ENCODE data around the gene CRIP3.
"Not testable (repeated sequence)": the region's sequence is repeated elsewhere in the genome, so short reads cannot be mapped to it uniquely, and the experiment has no call there.

CRIP3 gene

GRCh38 chr6:43308101-43308989 is at the start of gene CRIP3:
CRIP3 (minus strand) TSS chr6:43308826; CDS start chr6:43308792, 34 bp downstream.
- peak; percentile 32 for DNase-seq (ENCODE audit: low read depth)

GRCh38 chr6:43355862-43356590 is 47.4 kb upstream of the CRIP3 start:
- no peak for DNase-seq (ENCODE audit: low read depth)

GRCh38 chr6:43351951-43352350 is 43.3 kb upstream of the CRIP3 start:
- not testable (repeated sequence) for DNase-seq (ENCODE audit: low read depth)

- no peak for DNase-seq (ENCODE audit: low read depth)
Observed at GRCh38 chr6:43347444-43347843, 38.8 kb upstream of the CRIP3 start.

- DNase-seq (ENCODE audit: low read depth), result no peak
Observed at GRCh38 chr6:43347021-43347420, 38.4 kb upstream of the CRIP3 start.

- DNase-seq (ENCODE audit: low read depth), result not testable (repeated sequence)
Observed at GRCh38 chr6:43346243-43346642, 37.6 kb upstream of the CRIP3 start.

GRCh38 chr6:43339168-43339567 is 30.5 kb upstream of the CRIP3 start:
- DNase-seq (ENCODE audit: low read depth), result no peak

- DNase-seq (ENCODE audit: low read depth), result no peak
Observed at GRCh38 chr6:43338243-43338642, 29.6 kb upstream of the CRIP3 start.

GRCh38 chr6:43336382-43336781 is 27.8 kb upstream of the CRIP3 start:
- DNase-seq (ENCODE audit: low read depth), result no peak

- DNase-seq (ENCODE audit: low read depth), result no peak
Observed at GRCh38 chr6:43335469-43335868, 26.8 kb upstream of the CRIP3 start.

GRCh38 chr6:43334466-43335095 is 26.0 kb upstream of the CRIP3 start:
- DNase-seq (ENCODE audit: low read depth), result no peak

GRCh38 chr6:43331891-43332290 is 23.3 kb upstream of the CRIP3 start:
- DNase-seq (ENCODE audit: low read depth), result no peak

GRCh38 chr6:43331470-43331869 is 22.8 kb upstream of the CRIP3 start:
- no peak for DNase-seq (ENCODE audit: low read depth)

GRCh38 chr6:43328528-43328927 is 19.9 kb upstream of the CRIP3 start:
- no peak for DNase-seq (ENCODE audit: low read depth)

- no peak for DNase-seq (ENCODE audit: low read depth)
Observed at GRCh38 chr6:43325876-43326275, 17.2 kb upstream of the CRIP3 start.

- DNase-seq (ENCODE audit: low read depth), result no peak
Observed at GRCh38 chr6:43318011-43318410, 9.4 kb upstream of the CRIP3 start.

GRCh38 chr6:43313813-43314212 is 5.2 kb upstream of the CRIP3 start:
- no peak for DNase-seq (ENCODE audit: low read depth)

- no peak for DNase-seq (ENCODE audit: low read depth)
Observed at GRCh38 chr6:43311666-43312065, 3.0 kb upstream of the CRIP3 start.

GRCh38 chr6:43310624-43311023 is 2.0 kb upstream of the CRIP3 start:
- DNase-seq (ENCODE audit: low read depth), result no peak

GRCh38 chr6:43310134-43310533 is 1.5 kb upstream of the CRIP3 start:
- DNase-seq (ENCODE audit: low read depth), result no peak

GRCh38 chr6:43308990-43309477 is 408 bp upstream of the CRIP3 start:
- DNase-seq (ENCODE audit: low read depth), result no peak

- no peak for DNase-seq (ENCODE audit: low read depth)
Observed at GRCh38 chr6:43307451-43308100, 1.1 kb downstream of the CRIP3 start.
